Left lung (tissue), 10 donors: ENCODE results near the gene SLC23A3. TPM values are rescaled to one million over a fixed set of nuclear protein-coding genes. Genes with fewer than 3 reads are reported as not detected.
A peak's percentile ranks its signal among the peaks of the same experiment; 100 is the strongest.

Experiments used
- ATAC-seq: fragments of 200-7000 bp; cut with Tn5 transposase; one replicate; pipeline ENCODE4 v1.9.1; 2020; ENCODE audit warnings: moderate library complexity
- DNase-seq, 4 donors: peaks; one replicate each; pipeline ENCODE4 v3.0.0-alpha.2; 2013 to 2020
- H3K27ac ChIP-seq, 2 donors: fragments of 200-600 bp; sonication (generic) in 1 of 2; one replicate each; pipeline versions ENCODE4 v1.5.0 to v1.8.0; 2020 to 2021
- H3K27me3 ChIP-seq, 2 donors: fragments of 200-600 bp; sonication (generic) in 1 of 2; one replicate each; pipeline versions ENCODE4 v1.5.0 to v1.8.0; 2020 to 2021
- H3K36me3 ChIP-seq, 2 donors: fragments of 200-600 bp; sonication (generic) in 1 of 2; one replicate each; pipeline versions ENCODE4 v1.5.0 to v1.8.0; 2020 to 2021
- H3K4me1 ChIP-seq, 2 donors: fragments of 200-600 bp; one replicate each; pipeline ENCODE4 v1.8.0; 2021
- H3K4me3 ChIP-seq, 2 donors: fragments of 200-600 bp; sonication (generic) in 1 of 2; one replicate each; pipeline versions ENCODE4 v1.5.0 to v1.8.0; 2020 to 2021; ENCODE audit warnings: mild to moderate bottlenecking in 1 of 2
- H3K9me3 ChIP-seq, 2 donors: fragments of 200-600 bp; sonication (generic) in 1 of 2; one replicate each; pipeline versions ENCODE4 v1.5.0 to v1.8.0; 2020 to 2021
- intact Hi-C, 2 donors: fragments of 100-400 bp; cut with DNase I; formaldehyde crosslinking; loops; one replicate each; pipeline versions ENCODE4 v1.11.2 to v1.14.2; 2022
- polyA plus RNA-seq, 6 donors: library from polyadenylated mRNA; unstranded; fragments of 120-200 nt; gene quantifications; one replicate each; pipeline ENCODE4 v1.2.1, GENCODE V29; 2013; ENCODE audit not compliant: insufficient read length in 6 of 6
- total RNA-seq, 2 donors: library from RNA; stranded (reverse); fragmentation: NEBNext Ultra II Directional; extraction: Animal tissue kit (Norgen Biotek cat#: 25700); gene quantifications; one replicate each; pipeline ENCODE4 v1.2.1, GENCODE V29; 2021
- TF ChIP-seq, protein P1 (sequence below), 2 donors: fragments of 200-600 bp; sonication (generic) in 1 of 2; IDR thresholded peaks; one replicate each; pipeline versions ENCODE4 v1.5.0 to v1.8.0; 2021; ENCODE audit warnings: antibody characterized with exemption in 2 of 2
- donor health status: DM: no; HTN: yes; CAD: no.
- donor health status: DM: no; HTN: no; CAD: no.

SLC23A3 gene
- total and polyA plus RNA-seq, 8 donors, result 2.6 to 5.5 (median 4.3) TPM

DNA sequence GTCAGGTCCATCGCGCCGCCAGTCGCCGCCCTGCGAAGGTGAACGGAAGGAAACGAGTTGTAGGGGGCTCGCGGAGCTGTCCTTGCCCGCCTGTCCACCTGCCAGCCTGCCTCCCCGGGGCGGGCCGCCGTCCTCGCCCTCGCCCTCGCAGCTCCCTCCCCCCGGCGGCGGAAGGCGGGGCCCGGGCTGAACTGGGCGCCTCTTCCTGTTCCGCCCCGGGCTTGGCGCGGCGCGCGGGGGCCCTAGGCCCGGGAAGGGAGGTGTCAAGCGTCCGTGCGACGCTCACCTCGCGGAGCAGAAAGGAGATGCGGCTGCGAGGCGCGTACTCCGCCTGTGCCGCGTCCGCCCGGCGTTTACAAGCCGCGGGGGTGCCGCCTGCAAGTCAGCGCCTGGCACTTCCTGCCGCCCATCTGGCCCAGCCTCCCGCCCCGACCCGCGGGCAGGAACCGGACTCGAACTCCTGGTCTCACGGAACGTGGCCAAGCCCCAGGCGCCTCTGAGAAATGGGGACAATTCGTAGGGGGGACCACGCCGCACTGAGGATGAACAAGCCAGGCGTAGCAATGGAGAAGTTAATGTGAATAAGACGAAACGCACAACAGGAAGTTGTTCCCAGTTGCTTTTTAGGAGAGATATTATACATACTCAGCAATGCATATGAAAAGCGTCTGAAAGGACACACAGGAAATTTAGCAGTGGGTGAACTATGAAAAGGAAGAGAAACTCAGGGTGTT is 7.2 kb upstream of the SLC23A3 start, which contains the start of gene CNPPD1:
Gene CNPPD1 (minus strand): TSS at position 108 of the 734 bp plus-strand sequence. CDS start 97 bp downstream, at position 11.
- Histone ChIP-seq H3K27me3 (no peaks in the 10 kb centered on the region), H3K9me3 (no peaks in the 10 kb centered on the region), H3K36me3 (peaks cover 0 to 58% of the 10 kb centered on the region in 2 donors), H3K4me1 (peaks cover 18 to 55% of the 10 kb centered on the region in 2 donors), H3K27ac (peak within 1 kb of the TSS; percentile 99 to 100), H3K4me3 (peak within 1 kb of the TSS; percentile 98)
- TF ChIP-seq, protein P1, sequence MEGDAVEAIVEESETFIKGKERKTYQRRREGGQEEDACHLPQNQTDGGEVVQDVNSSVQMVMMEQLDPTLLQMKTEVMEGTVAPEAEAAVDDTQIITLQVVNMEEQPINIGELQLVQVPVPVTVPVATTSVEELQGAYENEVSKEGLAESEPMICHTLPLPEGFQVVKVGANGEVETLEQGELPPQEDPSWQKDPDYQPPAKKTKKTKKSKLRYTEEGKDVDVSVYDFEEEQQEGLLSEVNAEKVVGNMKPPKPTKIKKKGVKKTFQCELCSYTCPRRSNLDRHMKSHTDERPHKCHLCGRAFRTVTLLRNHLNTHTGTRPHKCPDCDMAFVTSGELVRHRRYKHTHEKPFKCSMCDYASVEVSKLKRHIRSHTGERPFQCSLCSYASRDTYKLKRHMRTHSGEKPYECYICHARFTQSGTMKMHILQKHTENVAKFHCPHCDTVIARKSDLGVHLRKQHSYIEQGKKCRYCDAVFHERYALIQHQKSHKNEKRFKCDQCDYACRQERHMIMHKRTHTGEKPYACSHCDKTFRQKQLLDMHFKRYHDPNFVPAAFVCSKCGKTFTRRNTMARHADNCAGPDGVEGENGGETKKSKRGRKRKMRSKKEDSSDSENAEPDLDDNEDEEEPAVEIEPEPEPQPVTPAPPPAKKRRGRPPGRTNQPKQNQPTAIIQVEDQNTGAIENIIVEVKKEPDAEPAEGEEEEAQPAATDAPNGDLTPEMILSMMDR (IDR thresholded peaks at IDR 0.05), result no peak
- intact Hi-C loops, result no loop called here
- DNase-seq (peak; percentile 80 to 99 (median 88)), ATAC-seq (peak; percentile 91)

DNA sequence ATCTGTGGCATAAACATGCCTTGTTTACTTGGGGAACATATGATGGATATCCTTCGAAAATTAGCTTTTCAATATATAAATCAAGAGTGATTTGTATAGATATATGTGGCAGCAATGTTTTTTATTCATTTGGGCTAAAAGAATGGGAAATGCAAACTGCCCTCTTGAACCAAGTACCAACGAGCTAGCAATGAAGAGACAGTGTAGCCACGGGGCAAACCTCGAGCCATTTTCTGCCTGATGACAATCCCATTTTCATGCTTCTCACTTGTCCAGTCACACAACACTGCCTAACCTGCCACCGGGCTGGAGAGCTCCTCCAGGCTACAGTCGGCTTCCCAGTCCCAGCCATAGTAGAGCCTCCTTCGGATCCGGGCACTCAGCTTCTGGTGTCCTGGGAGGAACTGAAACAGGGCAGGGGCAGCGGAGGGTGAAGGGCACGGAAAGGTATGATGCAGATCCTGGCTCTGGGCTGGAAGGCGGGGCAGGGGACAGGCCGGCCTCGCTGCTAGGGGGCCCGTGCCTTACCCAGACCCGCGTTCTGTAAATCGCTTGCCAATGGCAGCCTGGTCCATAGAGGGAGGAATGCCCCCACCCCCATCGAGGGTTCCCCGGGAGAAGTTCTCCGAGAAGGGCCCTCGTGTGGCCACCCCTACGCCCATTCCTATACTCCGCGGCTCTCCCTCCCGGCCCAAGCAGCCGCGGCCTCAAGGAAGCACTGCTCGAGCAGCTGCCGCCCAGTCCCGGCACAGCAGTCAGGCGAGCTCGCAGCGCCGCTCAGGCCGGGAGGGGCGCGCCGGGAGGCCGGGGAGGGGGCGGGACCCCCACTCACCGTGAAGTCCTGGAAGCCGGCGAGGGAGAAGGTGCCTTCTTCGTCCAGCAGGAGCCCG is 6.3 kb upstream of the SLC23A3 start:
- TF ChIP-seq, protein P1 (IDR thresholded peaks at IDR 0.05), result no peak
- DNase-seq (peak in 3 of 4 donors; percentile 8 to 70 (median 44)), ATAC-seq (peak; percentile 45)
- H3K4me1 ChIP-seq, result peaks cover 18 to 54% of the 10 kb centered on the region in 2 donors
- H3K36me3 ChIP-seq, result peaks cover 0 to 57% of the 10 kb centered on the region in 2 donors
- intact Hi-C loops, result no loop called here
- H3K27me3 ChIP-seq, result no peaks in the 10 kb centered on the region
- peak overlapping the region; percentile 98 for H3K4me3 ChIP-seq
- H3K9me3 ChIP-seq, result no peaks in the 10 kb centered on the region
- H3K27ac ChIP-seq, result peak overlapping the region; percentile 99 to 100

DNA sequence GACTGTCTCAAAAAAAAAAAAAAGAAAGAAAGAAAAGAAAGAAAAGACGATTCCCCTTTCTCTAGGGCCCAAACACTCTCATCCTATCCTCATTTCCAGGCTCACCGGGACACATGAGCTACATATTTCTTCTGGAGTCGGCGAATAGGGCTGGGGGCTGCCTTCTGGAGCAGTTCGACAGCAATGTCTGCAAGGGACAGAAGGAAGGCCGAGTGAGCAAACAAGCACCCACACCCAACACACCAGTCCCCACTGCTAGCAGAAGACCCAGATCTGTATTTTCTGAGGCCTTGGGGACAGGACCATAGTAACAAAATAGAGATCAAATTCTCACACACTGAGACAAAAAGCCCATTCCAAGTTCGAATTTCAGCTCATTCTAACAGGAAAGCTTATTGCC is 5.7 kb upstream of the SLC23A3 start:
- ATAC-seq (no peak), DNase-seq (no peak)
- Histone ChIP-seq H3K27me3 (no peaks in the 10 kb centered on the region), H3K4me3 (peak overlapping the region in 1 of 2 donors; percentile 98), H3K27ac (peak overlapping the region in 1 of 2 donors; percentile 100), H3K4me1 (peaks cover 18 to 54% of the 10 kb centered on the region in 2 donors), H3K9me3 (no peaks in the 10 kb centered on the region), H3K36me3 (peaks cover 0 to 50% of the 10 kb centered on the region in 2 donors)
- intact Hi-C loops, result no loop called here
- TF ChIP-seq, protein P1 (IDR thresholded peaks at IDR 0.05), result no peak

DNA sequence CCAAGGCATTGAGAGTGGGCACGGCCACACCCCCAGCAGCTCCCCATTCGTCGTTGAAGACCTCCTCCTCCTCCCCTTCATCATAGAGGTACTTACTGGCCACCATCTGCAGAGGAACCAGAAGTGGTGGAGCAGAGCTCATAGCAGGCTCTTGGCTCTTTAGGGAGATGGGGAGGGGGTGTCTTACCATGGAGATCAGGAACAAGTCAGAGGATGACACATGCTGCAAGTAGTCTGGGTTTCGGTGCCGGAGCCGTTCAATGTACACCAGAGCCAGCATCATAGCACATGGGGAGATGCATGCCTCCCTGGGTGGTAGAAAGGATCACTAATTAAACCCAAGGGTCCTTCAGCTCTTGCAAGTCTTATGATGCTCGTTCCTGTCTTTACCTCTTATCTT is 5.0 kb upstream of the SLC23A3 start:
- Histone ChIP-seq H3K27me3 (no peaks in the 10 kb centered on the region), H3K4me3 (no peak overlapping the region), H3K4me1 (peaks cover 18 to 48% of the 10 kb centered on the region in 2 donors), H3K36me3 (peaks cover 0 to 43% of the 10 kb centered on the region in 2 donors), H3K27ac (no peak overlapping the region), H3K9me3 (no peaks in the 10 kb centered on the region)
- TF ChIP-seq, protein P1 (IDR thresholded peaks at IDR 0.05), result no peak
- ATAC-seq (no peak), DNase-seq (no peak)
- intact Hi-C loops, result loop anchor here in 1 of 2 donors (5.0 kb wide), 1 partner anchor 122 kb away; no protein-coding TSS in a partner anchor
